GM19023 (cell line): ENCODE measurements around the gene ZFAND3.
"Not testable (repeated sequence)": the region's sequence is repeated elsewhere in the genome, so short reads cannot be mapped to it uniquely, and the experiment has no call there.

Source experiments
- ATAC-seq: cut with Tn5 transposase; IDR thresholded peaks from one replicate; pipeline ENCODE4 v1.9.1; 2021; ENCODE audit warnings: mild to moderate bottlenecking, moderate library complexity; ENCODE audit not compliant: unreplicated experiment

The ZFAND3 gene

GRCh38 chr6:38033442-38033982 is 214.0 kb downstream of the ZFAND3 start:
- no peak for ATAC-seq

GRCh38 chr6:38034274-38034914 is 214.9 kb downstream of the ZFAND3 start:
- ATAC-seq = no peak

GRCh38 chr6:38035478-38035877 is 216.0 kb downstream of the ZFAND3 start:
- no peak for ATAC-seq

- no peak for ATAC-seq
Observed at GRCh38 chr6:38039502-38039901, 220.0 kb downstream of the ZFAND3 start.

GRCh38 chr6:38040254-38040653 is 220.7 kb downstream of the ZFAND3 start:
- ATAC-seq = no peak

GRCh38 chr6:38043259-38043753 is 223.8 kb downstream of the ZFAND3 start:
- ATAC-seq = no peak

- ATAC-seq = no peak
Observed at GRCh38 chr6:38045701-38046305, 226.3 kb downstream of the ZFAND3 start.

- ATAC-seq = no peak
Observed at GRCh38 chr6:38047562-38047961, 228.0 kb downstream of the ZFAND3 start.

- not testable (repeated sequence) for ATAC-seq
Observed at GRCh38 chr6:38049861-38050397, 230.4 kb downstream of the ZFAND3 start.

GRCh38 chr6:38051819-38052434 is 232.4 kb downstream of the ZFAND3 start:
- no peak for ATAC-seq

- ATAC-seq = no peak
Observed at GRCh38 chr6:38054527-38055202, 235.1 kb downstream of the ZFAND3 start.

- no peak for ATAC-seq
Observed at GRCh38 chr6:38055203-38055589, 235.7 kb downstream of the ZFAND3 start.

GRCh38 chr6:38056361-38056760 is 236.8 kb downstream of the ZFAND3 start:
- ATAC-seq = no peak

- ATAC-seq = no peak
Observed at GRCh38 chr6:38057994-38058393, 238.5 kb downstream of the ZFAND3 start.

- no peak for ATAC-seq
Observed at GRCh38 chr6:38062066-38062465, 242.5 kb downstream of the ZFAND3 start.

GRCh38 chr6:38063973-38064372 is 244.4 kb downstream of the ZFAND3 start:
- no peak for ATAC-seq

GRCh38 chr6:38064431-38064830 is 244.9 kb downstream of the ZFAND3 start:
- no peak for ATAC-seq

- ATAC-seq = no peak
Observed at GRCh38 chr6:38065734-38066305, 246.3 kb downstream of the ZFAND3 start.

GRCh38 chr6:38067263-38067980 is 247.9 kb downstream of the ZFAND3 start:
- no peak for ATAC-seq
